KMS-11 (cell line): ENCODE measurements around the gene CRB2.

Experiments
- H2AFZ ChIP-seq: fragments of 200-600 bp; sonication (generic); 2 replicates; pipeline ENCODE4 v1.6.1; 2016; ENCODE audit warnings: antibody characterized with exemption, mixed run types, low read depth
- H3K27ac ChIP-seq: fragments of 200-600 bp; sonication (generic); 2 replicates; pipeline ENCODE4 v1.6.1; 2016; ENCODE audit warnings: mild to moderate bottlenecking, mixed run types
- H3K27me3 ChIP-seq: fragments of 200-600 bp; sonication (generic); 2 replicates; pipeline ENCODE4 v1.6.1; 2017; ENCODE audit warnings: mild to moderate bottlenecking, low read depth, mixed run types, moderate library complexity; ENCODE audit not compliant: insufficient read depth
- H3K36me3 ChIP-seq: fragments of 200-600 bp; sonication (generic); 2 replicates; pipeline ENCODE4 v1.6.1; 2017; ENCODE audit warnings: mild to moderate bottlenecking, mixed run types; ENCODE audit not compliant: insufficient read depth
- H3K4me1 ChIP-seq: fragments of 200-600 bp; sonication (generic); 2 replicates; pipeline ENCODE4 v1.6.1; 2016; ENCODE audit warnings: mild to moderate bottlenecking, low read depth, mixed run types; ENCODE audit not compliant: poor library complexity, severe bottlenecking
- H3K4me2 ChIP-seq: fragments of 200-600 bp; sonication (generic); 2 replicates; pipeline ENCODE4 v1.7.0; 2016; ENCODE audit warnings: mild to moderate bottlenecking, mixed run types
- H3K4me3 ChIP-seq: fragments of 200-600 bp; sonication (generic); IDR thresholded peaks from 2 replicates; pipeline ENCODE4 v1.6.1; 2017; ENCODE audit warnings: low read depth, low read length, mixed read lengths; ENCODE audit not compliant: insufficient read depth
- H3K79me2 ChIP-seq: fragments of 200-600 bp; sonication (generic); 2 replicates; pipeline ENCODE4 v1.6.1; 2016; ENCODE audit warnings: low read depth, mixed run types; ENCODE audit not compliant: insufficient read depth
- H3K9ac ChIP-seq: fragments of 200-600 bp; sonication (generic); 2 replicates; pipeline ENCODE4 v1.6.1; 2016; ENCODE audit warnings: mild to moderate bottlenecking, mixed run types
- H4K20me1 ChIP-seq: fragments of 200-600 bp; sonication (generic); 2 replicates; pipeline ENCODE4 v1.6.1; 2016; ENCODE audit warnings: mild to moderate bottlenecking, mixed run types; ENCODE audit not compliant: insufficient read depth
- TF ChIP-seq, protein P1 (sequence below): fragments of 200-600 bp; sonication (generic); conservative IDR thresholded peaks from 2 replicates; pipeline ENCODE4 v1.6.1; 2017; ENCODE audit warnings: low read depth, mild to moderate bottlenecking, antibody characterized with exemption, low read length, moderate library complexity, mixed read lengths

The CRB2 gene

DNA sequence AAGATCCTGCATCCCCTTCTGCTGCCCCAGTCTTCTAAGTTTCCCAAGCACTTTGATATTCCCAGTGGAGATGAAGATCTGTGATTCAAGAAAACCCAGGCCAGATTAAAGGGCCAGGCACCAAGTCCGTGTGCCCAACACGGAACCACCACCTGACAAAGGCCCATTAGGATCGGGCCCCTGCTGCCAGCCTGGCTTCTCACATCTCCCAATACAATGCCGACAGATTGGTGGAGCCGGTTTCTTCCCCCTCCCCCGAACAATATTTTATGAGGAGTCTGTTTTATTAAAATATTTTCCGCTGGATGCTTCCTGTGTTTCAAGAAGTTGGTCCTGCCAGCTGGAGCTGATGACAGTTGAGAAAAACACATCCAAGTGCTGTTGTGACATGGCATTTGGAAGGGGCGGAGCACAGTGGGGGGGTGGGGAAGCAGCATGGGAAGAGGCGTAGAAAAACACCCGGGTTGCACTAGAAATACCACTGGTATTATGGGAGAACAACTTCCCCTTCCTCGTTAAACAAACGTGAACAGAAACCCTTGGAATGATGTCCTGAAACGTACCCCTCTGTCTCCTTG lies 45.0 kb downstream of the CRB2 start:
- H3K27ac ChIP-seq: no peak overlapping the region
- no peak overlapping the region for H3K9ac ChIP-seq
- no peaks in the 10 kb centered on the region for H3K27me3 ChIP-seq
- H3K4me1 ChIP-seq: no peaks in the 10 kb centered on the region
- no peak overlapping the region for H3K4me3 ChIP-seq
- TF ChIP-seq, protein P1, sequence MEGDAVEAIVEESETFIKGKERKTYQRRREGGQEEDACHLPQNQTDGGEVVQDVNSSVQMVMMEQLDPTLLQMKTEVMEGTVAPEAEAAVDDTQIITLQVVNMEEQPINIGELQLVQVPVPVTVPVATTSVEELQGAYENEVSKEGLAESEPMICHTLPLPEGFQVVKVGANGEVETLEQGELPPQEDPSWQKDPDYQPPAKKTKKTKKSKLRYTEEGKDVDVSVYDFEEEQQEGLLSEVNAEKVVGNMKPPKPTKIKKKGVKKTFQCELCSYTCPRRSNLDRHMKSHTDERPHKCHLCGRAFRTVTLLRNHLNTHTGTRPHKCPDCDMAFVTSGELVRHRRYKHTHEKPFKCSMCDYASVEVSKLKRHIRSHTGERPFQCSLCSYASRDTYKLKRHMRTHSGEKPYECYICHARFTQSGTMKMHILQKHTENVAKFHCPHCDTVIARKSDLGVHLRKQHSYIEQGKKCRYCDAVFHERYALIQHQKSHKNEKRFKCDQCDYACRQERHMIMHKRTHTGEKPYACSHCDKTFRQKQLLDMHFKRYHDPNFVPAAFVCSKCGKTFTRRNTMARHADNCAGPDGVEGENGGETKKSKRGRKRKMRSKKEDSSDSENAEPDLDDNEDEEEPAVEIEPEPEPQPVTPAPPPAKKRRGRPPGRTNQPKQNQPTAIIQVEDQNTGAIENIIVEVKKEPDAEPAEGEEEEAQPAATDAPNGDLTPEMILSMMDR: no peak
- no peak overlapping the region for H2AFZ ChIP-seq
- H3K79me2 ChIP-seq: no peaks in the 10 kb centered on the region
- no peak overlapping the region for H3K4me2 ChIP-seq
- no peaks in the 10 kb centered on the region for H4K20me1 ChIP-seq
- H3K36me3 ChIP-seq: no peaks in the 10 kb centered on the region

GRCh38 chr9:123401879-123402513 lies 46.0 kb downstream of the CRB2 start:
- Histone ChIP-seq H4K20me1 (no peaks in the 10 kb centered on the region), H3K36me3 (no peaks in the 10 kb centered on the region), H3K79me2 (no peaks in the 10 kb centered on the region), H3K4me2 (no peak overlapping the region), H3K27me3 (no peaks in the 10 kb centered on the region), H2AFZ (no peak overlapping the region), H3K27ac (no peak overlapping the region), H3K4me3 (no peak overlapping the region), H3K9ac (no peak overlapping the region), H3K4me1 (no peaks in the 10 kb centered on the region)
- TF ChIP-seq, protein P1: peak; percentile 83

GRCh38 chr9:123402981-123403509 lies 47.0 kb downstream of the CRB2 start:
- H4K20me1 ChIP-seq: no peaks in the 10 kb centered on the region

DNA sequence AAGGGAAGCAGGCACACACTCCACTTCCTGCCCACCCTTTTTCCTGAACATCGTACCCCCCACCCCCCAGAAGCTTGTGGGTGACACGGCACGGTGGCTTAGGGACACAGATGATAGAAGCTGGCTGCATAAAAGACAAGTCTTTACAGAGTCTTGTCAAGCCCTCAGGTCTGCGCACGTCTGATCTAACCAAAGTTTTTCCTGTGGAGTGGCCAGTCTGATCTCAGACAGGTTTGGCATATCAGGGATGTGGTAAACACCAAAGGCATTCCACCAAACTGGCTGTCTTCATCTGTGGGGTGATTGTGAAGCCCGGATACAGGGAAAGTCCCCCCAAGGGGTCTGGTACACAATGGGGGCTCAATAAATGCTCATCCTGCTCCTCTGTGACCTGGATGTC lies 50.0 kb downstream of the CRB2 start:
- Histone ChIP-seq H3K4me2 (no peak overlapping the region), H3K4me3 (no peak overlapping the region), H3K9ac (no peak overlapping the region), H3K27ac (no peak overlapping the region), H3K27me3 (no peaks in the 10 kb centered on the region), H3K4me1 (no peaks in the 10 kb centered on the region), H2AFZ (no peak overlapping the region), H4K20me1 (no peaks in the 10 kb centered on the region), H3K36me3 (no peaks in the 10 kb centered on the region), H3K79me2 (no peaks in the 10 kb centered on the region)
- TF ChIP-seq, protein P1: no peak

More at GRCh38 chr9:123402981-123403509, 47.0 kb downstream of the CRB2 start:
- Histone ChIP-seq H2AFZ (no peak overlapping the region), H3K27ac (no peak overlapping the region), H3K4me1 (no peaks in the 10 kb centered on the region), H3K4me3 (no peak overlapping the region), H3K27me3 (no peaks in the 10 kb centered on the region), H3K79me2 (no peaks in the 10 kb centered on the region), H3K9ac (no peak overlapping the region), H3K4me2 (no peak overlapping the region), H3K36me3 (no peaks in the 10 kb centered on the region)
- TF ChIP-seq, protein P1: no peak
